Liver (tissue), 9 donors: Measurements from ENCODE around the gene TMX3. TPM values are rescaled to one million over a fixed set of nuclear protein-coding genes. Genes with fewer than 3 reads are reported as not detected.

Source experiments
- DNase-seq: peaks from one replicate; pipeline ENCODE4 v3.0.0-alpha.2; 2017; ENCODE audit warnings: low spot score
- H3K27ac ChIP-seq, 2 donors: one replicate each; pipeline ENCODE4 v1.7.0; 2013; ENCODE audit warnings: inconsistent platforms in 2 of 2, low read length in 2 of 2, control low read depth in 1 of 2, low read depth in 1 of 2, mild to moderate bottlenecking in 1 of 2
- H3K27me3 ChIP-seq, 4 donors: one replicate each; pipeline versions ENCODE4 v1.6.1 to v1.7.0; 2013; ENCODE audit warnings: low read length in 3 of 4, inconsistent platforms in 1 of 4, mild to moderate bottlenecking in 1 of 4, moderate library complexity in 1 of 4; ENCODE audit not compliant: control insufficient read depth in 4 of 4, insufficient read depth in 4 of 4
- H3K36me3 ChIP-seq, 4 donors: one replicate each; pipeline versions ENCODE4 v1.6.1 to v1.7.0; 2013; ENCODE audit warnings: low read length in 3 of 4, mild to moderate bottlenecking in 3 of 4, low read depth in 1 of 4, moderate library complexity in 1 of 4; ENCODE audit not compliant: control insufficient read depth in 4 of 4, insufficient read depth in 3 of 4
- H3K4me1 ChIP-seq, 4 donors: one replicate each; pipeline versions ENCODE4 v1.6.1 to v1.7.0; 2013; ENCODE audit warnings: low read length in 3 of 4, mild to moderate bottlenecking in 3 of 4, moderate library complexity in 1 of 4; ENCODE audit not compliant: control insufficient read depth in 4 of 4, insufficient read depth in 4 of 4
- H3K4me3 ChIP-seq, 3 donors: one replicate each; pipeline versions ENCODE4 v1.6.1 to v1.7.0; 2013; ENCODE audit warnings: low read length in 3 of 3, control low read depth in 1 of 3, low read depth in 1 of 3, mild to moderate bottlenecking in 1 of 3
- H3K9ac ChIP-seq, 2 donors: one replicate each; pipeline ENCODE4 v1.7.0; 2013; ENCODE audit warnings: low read length in 2 of 2, mild to moderate bottlenecking in 2 of 2, moderate library complexity in 2 of 2, control low read depth in 1 of 2, low read depth in 1 of 2
- H3K9me3 ChIP-seq, 4 donors: one replicate each; pipeline versions ENCODE4 v1.6.1 to v1.7.0; 2013; ENCODE audit warnings: low read length in 3 of 4; ENCODE audit not compliant: control insufficient read depth in 4 of 4
- CTCF ChIP-seq: fragments of 150-350 bp; IDR thresholded peaks from 2 replicates; pipeline ENCODE4 v1.5.1; 2017; ENCODE audit warnings: improper control_type of control experiment, low read depth, low read length; ENCODE audit not compliant: missing input control
- EGR1 ChIP-seq, 2 donors: IDR thresholded peaks; 2 replicates each; pipeline ENCODE4 v1.6.1; 2016 to 2018; ENCODE audit warnings: antibody characterized with exemption in 2 of 2, low read depth in 2 of 2
- FOXA1 ChIP-seq: IDR thresholded peaks from 2 replicates; pipeline ENCODE4 v1.6.1; 2016; ENCODE audit warnings: antibody characterized with exemption
- FOXA2 ChIP-seq: IDR thresholded peaks from 2 replicates; pipeline ENCODE4 v1.6.1; 2016; ENCODE audit warnings: antibody characterized with exemption
- GABPA ChIP-seq, 2 donors: IDR thresholded peaks in 1 of 2; conservative IDR thresholded peaks in 1 of 2; 2 replicates each; pipeline ENCODE4 v1.6.1; 2016; ENCODE audit warnings: antibody characterized with exemption in 2 of 2, mild to moderate bottlenecking in 1 of 2, moderate library complexity in 1 of 2
- HNF4A ChIP-seq, 2 donors: conservative IDR thresholded peaks; 2 replicates each; pipeline ENCODE4 v1.6.1; 2016; ENCODE audit warnings: antibody characterized with exemption in 2 of 2, mild to moderate bottlenecking in 2 of 2
- HNF4G ChIP-seq: IDR thresholded peaks from 2 replicates; pipeline ENCODE4 v1.6.1; 2016; ENCODE audit warnings: antibody characterized with exemption
- JUND ChIP-seq, 2 donors: IDR thresholded peaks; 2 replicates each; pipeline ENCODE4 v1.6.1; 2016; ENCODE audit warnings: antibody characterized with exemption in 2 of 2
- MAX ChIP-seq: IDR thresholded peaks from 2 replicates; pipeline ENCODE4 v1.6.1; 2016; ENCODE audit warnings: antibody characterized with exemption
- NR2F2 ChIP-seq: IDR thresholded peaks from 2 replicates; pipeline ENCODE4 v1.6.1; 2016; ENCODE audit warnings: antibody characterized with exemption
- RAD21 ChIP-seq, 2 donors: IDR thresholded peaks; 2 replicates each; pipeline ENCODE4 v1.6.1; 2016; ENCODE audit warnings: antibody characterized with exemption in 2 of 2, mild to moderate bottlenecking in 2 of 2
- RXRA ChIP-seq, 2 donors: IDR thresholded peaks; 2 replicates each; pipeline ENCODE4 v1.6.1; 2017 to 2018; ENCODE audit warnings: antibody characterized with exemption in 2 of 2, mild to moderate bottlenecking in 1 of 2
- SP1 ChIP-seq: IDR thresholded peaks from 2 replicates; pipeline ENCODE4 v1.6.1; 2018; ENCODE audit warnings: antibody characterized with exemption, mild to moderate bottlenecking
- TAF1 ChIP-seq: conservative IDR thresholded peaks from 2 replicates; pipeline ENCODE4 v1.6.1; 2016; ENCODE audit warnings: antibody characterized with exemption, mild to moderate bottlenecking
- YY1 ChIP-seq: IDR thresholded peaks from 2 replicates; pipeline ENCODE4 v1.6.1; 2016; ENCODE audit warnings: antibody characterized with exemption, mild to moderate bottlenecking
- WGBS: extraction: QIAGEN DNeasy Blood & Tissue Kit; methylation state at CpG from one replicate; pipeline ENCODE4 v1.1.7; 2013; 5-methylcytosine and 5-hydroxymethylcytosine counted together
- polyA plus RNA-seq, 2 donors: library from polyadenylated mRNA; stranded (reverse) in 1 of 2; unstranded in 1 of 2; fragments of 200-250 nt in 1 of 2; fragments of >200 nt in 1 of 2; fragmentation: Nextera tagmentation in 1 of 2; extraction: Ambion mirVana in 1 of 2; gene quantifications; one replicate each; pipeline versions ENCODE4 v1.2.1 to v1.2.3, GENCODE V29; 2013 to 2015
- total RNA-seq, 2 donors: library from RNA; depleted of rRNA; stranded (reverse); fragments of >200 nt; gene quantifications; one replicate each; pipeline ENCODE4 v1.2.3, GENCODE V29; 2014
- TF ChIP-seq, protein P1 (sequence below): IDR thresholded peaks from 2 replicates; pipeline ENCODE4 v1.6.1; 2016; ENCODE audit warnings: antibody characterized with exemption
- TF ChIP-seq, protein P2 (sequence below): IDR thresholded peaks from 2 replicates; pipeline ENCODE4 v1.6.1; 2016; ENCODE audit warnings: antibody characterized with exemption
- TF ChIP-seq, protein P3 (sequence below): IDR thresholded peaks from 2 replicates; pipeline ENCODE4 v1.6.1; 2016; ENCODE audit warnings: antibody characterized with exemption, mild to moderate bottlenecking
- donor health status: healthy.
- donor health status: healthy.
- donor health status: healthy.
- donor health status: healthy.
- donor health status: healthy.

Gene TMX3
- total and polyA plus RNA-seq, 4 donors = 9.0 to 38.6 (median 20.3) TPM

DNA sequence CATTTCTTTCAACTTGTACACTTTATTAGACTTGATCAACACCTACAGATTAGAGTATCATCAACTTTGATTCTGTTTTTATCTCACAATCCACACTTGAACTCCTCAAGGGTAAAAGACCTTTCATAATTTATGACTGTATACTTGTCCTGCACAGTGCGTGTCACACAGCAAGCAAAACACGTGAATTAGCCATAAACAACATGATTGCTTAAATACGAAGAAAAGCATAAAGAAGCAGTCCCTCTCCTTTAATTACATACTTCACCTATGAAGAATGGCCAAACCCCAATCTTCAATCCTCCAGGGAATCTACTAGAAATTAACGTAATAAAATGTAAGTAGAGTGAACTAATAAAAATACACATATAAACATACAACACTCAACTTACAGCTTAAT, 13.6 kb downstream of the TMX3 start:
- Histone ChIP-seq H3K9ac (no peak overlapping the region), H3K4me1 (peaks cover 0 to 4% (median 0%) of the 10 kb centered on the region in 4 donors), H3K36me3 (peaks cover 5 to 20% (median 7%) of the 10 kb centered on the region in 4 donors), H3K27me3 (no peaks in the 10 kb centered on the region), H3K9me3 (no peaks in the 10 kb centered on the region), H3K27ac (no peak overlapping the region), H3K4me3 (no peak overlapping the region)
- DNase-seq = no peak
- WGBS = 97% methylated on average over 4 of the region's 4 CpGs
- TF ChIP-seq HNF4A (conservative IDR thresholded peaks at IDR 0.05) (no peak), GABPA (IDR thresholded peaks at IDR 0.05 in 1 of 2, conservative IDR thresholded peaks at IDR 0.05 in 1 of 2) (no peak), FOXA2 (no peak), SP1 (no peak), CTCF (no peak), NR2F2 (no peak), TAF1 (no peak), JUND (IDR thresholded peaks at IDR 0.05) (no peak), MAX (no peak), YY1 (no peak), RAD21 (IDR thresholded peaks at IDR 0.05) (no peak), RXRA (IDR thresholded peaks at IDR 0.05) (no peak), FOXA1 (no peak), HNF4G (no peak), EGR1 (IDR thresholded peaks at IDR 0.05; ENCODE audit: low read depth in 2 of 2) (no peak)
- TF ChIP-seq, protein P1, sequence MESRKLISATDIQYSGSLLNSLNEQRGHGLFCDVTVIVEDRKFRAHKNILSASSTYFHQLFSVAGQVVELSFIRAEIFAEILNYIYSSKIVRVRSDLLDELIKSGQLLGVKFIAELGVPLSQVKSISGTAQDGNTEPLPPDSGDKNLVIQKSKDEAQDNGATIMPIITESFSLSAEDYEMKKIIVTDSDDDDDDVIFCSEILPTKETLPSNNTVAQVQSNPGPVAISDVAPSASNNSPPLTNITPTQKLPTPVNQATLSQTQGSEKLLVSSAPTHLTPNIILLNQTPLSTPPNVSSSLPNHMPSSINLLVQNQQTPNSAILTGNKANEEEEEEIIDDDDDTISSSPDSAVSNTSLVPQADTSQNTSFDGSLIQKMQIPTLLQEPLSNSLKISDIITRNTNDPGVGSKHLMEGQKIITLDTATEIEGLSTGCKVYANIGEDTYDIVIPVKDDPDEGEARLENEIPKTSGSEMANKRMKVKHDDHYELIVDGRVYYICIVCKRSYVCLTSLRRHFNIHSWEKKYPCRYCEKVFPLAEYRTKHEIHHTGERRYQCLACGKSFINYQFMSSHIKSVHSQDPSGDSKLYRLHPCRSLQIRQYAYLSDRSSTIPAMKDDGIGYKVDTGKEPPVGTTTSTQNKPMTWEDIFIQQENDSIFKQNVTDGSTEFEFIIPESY = no peak
- TF ChIP-seq, protein P2, sequence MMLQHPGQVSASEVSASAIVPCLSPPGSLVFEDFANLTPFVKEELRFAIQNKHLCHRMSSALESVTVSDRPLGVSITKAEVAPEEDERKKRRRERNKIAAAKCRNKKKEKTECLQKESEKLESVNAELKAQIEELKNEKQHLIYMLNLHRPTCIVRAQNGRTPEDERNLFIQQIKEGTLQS = no peak
- TF ChIP-seq, protein P3, sequence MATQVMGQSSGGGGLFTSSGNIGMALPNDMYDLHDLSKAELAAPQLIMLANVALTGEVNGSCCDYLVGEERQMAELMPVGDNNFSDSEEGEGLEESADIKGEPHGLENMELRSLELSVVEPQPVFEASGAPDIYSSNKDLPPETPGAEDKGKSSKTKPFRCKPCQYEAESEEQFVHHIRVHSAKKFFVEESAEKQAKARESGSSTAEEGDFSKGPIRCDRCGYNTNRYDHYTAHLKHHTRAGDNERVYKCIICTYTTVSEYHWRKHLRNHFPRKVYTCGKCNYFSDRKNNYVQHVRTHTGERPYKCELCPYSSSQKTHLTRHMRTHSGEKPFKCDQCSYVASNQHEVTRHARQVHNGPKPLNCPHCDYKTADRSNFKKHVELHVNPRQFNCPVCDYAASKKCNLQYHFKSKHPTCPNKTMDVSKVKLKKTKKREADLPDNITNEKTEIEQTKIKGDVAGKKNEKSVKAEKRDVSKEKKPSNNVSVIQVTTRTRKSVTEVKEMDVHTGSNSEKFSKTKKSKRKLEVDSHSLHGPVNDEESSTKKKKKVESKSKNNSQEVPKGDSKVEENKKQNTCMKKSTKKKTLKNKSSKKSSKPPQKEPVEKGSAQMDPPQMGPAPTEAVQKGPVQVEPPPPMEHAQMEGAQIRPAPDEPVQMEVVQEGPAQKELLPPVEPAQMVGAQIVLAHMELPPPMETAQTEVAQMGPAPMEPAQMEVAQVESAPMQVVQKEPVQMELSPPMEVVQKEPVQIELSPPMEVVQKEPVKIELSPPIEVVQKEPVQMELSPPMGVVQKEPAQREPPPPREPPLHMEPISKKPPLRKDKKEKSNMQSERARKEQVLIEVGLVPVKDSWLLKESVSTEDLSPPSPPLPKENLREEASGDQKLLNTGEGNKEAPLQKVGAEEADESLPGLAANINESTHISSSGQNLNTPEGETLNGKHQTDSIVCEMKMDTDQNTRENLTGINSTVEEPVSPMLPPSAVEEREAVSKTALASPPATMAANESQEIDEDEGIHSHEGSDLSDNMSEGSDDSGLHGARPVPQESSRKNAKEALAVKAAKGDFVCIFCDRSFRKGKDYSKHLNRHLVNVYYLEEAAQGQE = no peak
